NCI-H128 (cell line): ENCODE measurements around the gene SLC49A3.
"Not testable (repeated sequence)": the region's sequence is repeated elsewhere in the genome, so short reads cannot be mapped to it uniquely, and the experiment has no call there.

Experiments used
- DNase-seq: peaks from one replicate; lab custom pipeline; 2025; ENCODE audit not compliant: unreplicated experiment; lab: John Stamatoyannopoulos, UW

Gene SLC49A3

GRCh38 chr4:681736-682451, 7.1 kb downstream of the SLC49A3 start:
- peak; percentile 3 for DNase-seq

DNA sequence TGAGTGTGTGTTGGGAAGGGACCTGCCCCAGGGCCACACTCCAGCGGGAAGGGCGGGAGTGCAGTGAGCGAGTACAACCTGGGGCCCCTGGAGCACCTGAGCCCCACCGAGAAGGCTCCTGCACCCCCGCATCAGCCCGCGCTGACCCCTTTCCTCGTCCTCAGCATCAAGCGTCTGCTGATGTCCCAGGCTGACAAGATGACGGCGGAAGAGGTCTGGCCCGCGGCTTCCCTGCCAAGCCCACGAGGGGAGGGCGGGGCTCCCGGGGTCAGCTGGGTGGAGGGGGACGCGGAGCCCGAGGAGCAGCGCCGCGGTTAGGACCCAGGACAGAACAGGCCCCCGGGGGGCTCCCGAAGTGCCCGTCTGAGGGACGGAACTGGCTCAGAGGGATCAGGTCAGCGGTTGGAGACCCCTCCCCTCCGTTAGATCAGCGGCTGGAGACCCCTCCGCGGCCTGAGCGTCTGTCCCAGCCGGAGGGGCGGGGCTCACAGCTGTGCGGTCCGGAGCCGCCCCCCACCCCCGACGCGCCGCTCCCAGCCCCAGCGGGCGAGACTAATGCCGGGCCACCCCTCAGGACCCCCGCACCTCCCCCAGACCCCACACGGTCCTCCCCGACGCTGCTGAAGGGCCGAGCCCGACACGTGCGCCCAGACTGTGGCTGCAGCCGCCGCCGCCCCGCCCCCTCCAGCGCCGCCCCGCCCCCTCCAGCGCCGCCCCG, 7.9 kb downstream of the SLC49A3 start:
- no peak for DNase-seq

- DNase-seq: no peak
These were observed 8.4 kb downstream of the SLC49A3 start for GRCh38 chr4:680551-680927.

DNA sequence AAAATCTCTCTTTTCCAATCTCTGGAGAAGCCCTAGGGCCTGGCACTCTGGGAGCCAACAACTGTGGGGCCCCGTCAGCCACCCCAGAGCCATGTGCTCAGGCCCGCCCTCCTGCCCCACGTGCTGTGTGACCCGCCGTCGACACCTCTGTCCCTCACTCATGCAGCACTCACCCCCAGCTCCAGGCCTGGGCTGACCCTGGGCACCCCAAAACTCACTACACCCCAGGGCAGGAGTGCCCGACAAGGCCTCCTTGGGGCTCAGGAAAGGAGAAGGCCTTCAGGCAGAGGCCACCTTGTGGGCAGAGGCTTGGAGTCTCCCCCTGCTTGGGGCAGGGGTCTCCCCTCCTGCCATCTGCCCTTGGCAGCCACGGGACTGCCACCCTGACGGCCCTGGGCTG, 8.9 kb downstream of the SLC49A3 start:
- DNase-seq: no peak

GRCh38 chr4:679629-680028, 9.3 kb downstream of the SLC49A3 start:
- no peak for DNase-seq

DNA sequence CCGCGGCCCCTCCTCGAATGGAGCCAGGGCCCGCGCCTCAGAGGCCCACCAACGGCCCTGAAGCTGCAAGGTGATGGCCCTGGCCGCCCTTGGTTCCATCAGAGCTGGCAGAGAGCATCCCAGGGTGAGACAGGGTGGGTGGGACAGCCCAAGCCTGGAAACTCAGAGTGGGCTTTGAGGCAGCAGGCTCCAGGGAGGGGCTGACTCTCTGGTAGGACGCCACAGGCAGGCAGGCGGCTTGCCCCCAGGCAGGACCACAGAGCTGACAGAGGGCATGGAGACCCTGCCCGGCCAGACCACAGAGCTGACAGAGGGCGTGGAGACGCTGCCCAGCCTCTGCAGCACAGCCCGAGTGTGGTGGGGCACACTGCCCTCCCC, 9.9 kb downstream of the SLC49A3 start:
- DNase-seq: no peak

DNA sequence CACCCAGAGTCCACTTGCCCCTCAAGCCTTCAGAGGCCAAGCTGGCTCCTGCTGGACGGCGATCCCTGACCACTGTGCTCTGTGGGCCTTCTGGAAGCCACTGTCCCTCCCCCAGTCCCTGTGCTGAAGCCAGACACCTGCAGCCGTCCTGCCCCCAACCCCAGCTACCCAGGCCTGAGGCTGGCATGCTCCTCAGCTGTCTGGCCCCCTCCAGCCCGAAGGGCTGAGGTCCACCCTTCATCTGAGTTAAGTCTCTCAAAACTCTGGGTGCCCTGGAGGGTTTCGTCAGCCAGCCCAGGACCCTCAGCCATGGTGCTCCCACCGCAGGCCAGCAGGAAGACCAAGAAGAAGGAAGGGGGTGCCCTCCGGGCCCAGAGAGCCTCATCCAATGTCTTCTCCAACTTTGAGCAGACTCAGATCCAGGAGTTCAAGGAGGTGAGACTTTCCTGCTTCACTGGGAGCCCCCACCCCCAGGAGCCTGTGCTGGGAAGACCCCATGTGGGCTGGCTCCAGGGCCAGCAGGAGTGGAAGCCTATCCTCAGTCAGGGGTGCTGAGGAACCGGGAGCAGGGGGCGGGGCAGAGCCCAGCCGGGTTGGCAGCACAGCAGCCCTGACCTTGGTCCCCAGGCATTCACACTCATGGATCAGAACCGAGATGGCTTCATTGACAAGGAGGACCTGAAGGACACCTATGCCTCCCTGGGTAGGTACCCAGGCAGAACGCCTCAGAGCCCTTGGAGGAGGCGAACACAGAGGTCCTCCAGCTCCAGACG, 10.4 kb downstream of the SLC49A3 start:
- DNase-seq: no peak

- DNase-seq: no peak
These were observed 11.3 kb downstream of the SLC49A3 start for GRCh38 chr4:677431-678293.

- DNase-seq: no peak
These were observed 12.1 kb downstream of the SLC49A3 start for GRCh38 chr4:676871-677235.

DNA sequence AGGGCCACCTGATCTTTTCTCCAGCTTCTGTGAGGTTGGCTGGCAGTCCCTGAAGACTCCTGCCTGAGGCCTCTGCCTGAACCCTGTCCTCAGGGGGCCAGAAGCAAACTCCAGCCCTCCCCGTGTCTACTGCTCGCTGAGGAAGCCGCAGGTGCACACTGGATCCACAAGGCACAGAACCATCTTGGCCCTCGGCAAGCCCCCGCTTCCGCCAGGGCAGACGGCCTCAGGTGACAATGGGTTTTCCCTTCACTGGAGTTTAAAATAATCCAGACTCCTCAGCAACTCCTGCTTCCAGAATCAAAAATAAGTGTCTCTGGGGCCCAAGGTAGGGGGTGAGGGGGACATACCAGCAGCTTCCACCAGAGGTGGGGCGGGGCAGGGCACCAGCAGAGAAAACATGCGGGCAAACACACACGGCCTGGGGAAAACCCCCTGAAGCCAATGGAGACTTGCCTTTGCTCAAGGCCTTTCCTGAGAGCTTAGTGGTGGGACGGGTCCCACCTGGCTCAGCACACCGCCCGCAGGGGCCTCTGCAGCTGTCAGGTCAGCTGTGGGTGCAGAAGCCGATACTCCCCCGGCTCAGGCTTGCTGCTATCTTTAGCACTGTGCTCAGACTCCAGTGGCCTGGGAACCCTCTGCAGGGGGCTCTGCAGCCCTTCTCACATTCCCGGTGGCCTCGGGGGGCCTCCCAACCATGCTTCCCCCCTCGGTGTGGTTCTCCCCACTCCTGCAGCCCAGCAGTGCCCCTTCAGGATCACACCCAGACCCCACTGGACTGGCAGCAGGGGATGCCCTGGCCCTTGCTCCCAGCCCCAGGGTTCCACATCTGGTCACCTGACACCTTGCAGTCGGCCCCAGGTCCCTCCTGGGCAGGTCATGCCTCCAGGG, 12.7 kb downstream of the SLC49A3 start:
- no peak for DNase-seq

- DNase-seq: no peak
These were observed 13.7 kb downstream of the SLC49A3 start for GRCh38 chr4:675036-675882.

DNA sequence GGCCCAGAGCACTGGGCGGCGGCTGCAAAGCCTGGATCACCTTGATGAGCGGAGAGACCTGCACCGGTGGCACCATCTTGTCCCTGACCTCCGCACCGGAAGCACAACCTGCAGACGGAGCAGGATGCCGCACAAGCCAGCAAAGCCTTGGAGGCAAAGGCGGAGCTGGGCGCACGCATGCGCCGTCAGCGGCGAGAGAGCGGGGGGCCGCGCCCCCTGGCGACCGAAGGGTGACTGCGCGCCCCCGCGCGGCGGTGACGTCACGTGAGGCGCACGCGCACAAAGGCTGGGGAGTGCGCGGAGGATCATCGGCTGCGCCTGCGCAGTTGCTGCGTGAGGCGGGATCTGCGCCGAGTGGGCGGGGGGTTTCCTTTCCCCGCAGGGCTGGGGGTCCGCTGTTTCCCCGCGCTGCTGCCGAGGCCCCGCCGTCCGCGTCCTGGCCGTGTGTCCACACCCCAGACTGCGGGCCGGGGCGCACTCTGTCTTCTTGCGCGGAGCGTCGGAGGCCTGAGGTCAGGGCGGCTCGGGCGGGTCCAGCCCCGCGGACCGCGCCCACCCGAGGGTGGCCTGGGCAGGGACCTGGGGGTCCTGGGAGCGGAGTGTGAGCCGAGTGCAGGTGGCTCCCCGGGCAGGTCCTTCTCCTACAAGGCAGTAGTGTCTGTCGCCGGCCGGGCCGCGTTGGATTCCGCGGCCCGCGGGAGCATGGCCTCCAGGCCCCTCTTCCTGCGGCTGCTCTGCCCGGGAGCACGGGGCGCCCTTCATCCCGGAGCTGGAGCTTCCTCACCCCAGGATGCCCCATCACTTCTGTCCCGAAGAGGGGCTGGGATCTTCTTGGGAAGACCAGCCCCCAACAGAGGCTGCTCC, 14.5 kb downstream of the SLC49A3 start, which contains the start of the genes ATP5ME and MYL5:
Gene ATP5ME (minus strand): TSS at position 105 of the 864 bp plus-strand sequence. CDS start 29 bp downstream, at position 76.
Gene MYL5 (plus strand): TSS at position 371 of the 864 bp plus-strand sequence. CDS start 3,485 bp downstream, outside the sequence.
- peak; percentile 78 for DNase-seq

GRCh38 chr4:673349-674091, 15.4 kb downstream of the SLC49A3 start:
- no peak for DNase-seq

GRCh38 chr4:671769-672168, 17.2 kb downstream of the SLC49A3 start:
- no peak for DNase-seq

DNA sequence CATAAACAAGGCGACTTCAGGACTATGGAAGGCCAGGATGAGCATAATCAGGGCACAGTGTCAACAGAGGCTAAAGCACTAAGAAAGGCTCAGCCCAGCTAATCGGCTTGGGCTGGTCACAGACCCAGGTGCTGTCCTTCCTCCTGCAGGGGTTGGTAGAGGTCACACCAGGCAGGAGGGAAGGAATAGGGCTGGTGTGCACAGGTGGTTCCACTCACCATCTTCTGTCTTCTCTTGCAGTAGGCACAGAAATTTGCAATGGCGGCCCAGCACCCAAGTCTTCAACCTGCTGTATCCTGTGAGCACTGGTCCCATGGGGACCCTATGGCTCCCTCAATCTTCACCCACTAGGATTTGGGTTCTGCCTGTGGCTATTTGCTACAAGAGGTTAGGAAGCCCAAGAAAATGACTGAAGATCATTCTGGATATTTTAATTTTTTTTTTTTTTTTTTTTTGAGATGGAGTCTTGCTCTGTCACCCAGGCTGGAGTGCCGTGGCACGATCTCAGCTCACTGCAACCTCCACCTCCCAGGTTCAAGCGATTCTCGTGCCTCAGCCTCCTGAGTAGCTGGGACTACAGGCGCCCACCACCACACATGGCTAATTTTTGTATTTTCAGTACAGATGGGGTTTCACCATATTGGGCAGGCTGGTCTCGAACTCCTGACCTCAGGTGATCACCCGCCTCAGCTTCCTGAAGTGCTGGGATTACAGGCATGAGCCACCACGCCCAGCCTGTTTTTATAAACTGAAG, 19.0 kb downstream of the SLC49A3 start:
- DNase-seq: not testable (repeated sequence)

DNA sequence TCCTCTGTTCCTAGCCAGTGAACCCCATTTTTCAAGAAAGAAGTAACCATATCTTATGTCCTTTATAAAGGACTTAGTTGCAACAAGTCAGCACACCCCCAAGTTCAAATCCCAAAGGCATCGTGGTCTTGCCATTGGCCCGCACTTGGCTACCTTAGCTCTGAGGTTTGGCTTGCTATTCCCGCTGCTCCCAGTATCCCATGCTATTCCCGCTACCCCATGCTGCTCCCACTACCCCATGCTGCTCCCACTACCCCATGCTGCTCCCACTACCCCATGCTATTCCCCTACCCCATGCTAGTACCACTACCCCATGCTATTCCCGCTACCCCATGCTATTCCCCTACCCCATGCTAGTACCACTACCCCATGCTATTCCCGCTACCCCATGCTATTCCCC, 20.7 kb downstream of the SLC49A3 start:
- not testable (repeated sequence) for DNase-seq

DNA sequence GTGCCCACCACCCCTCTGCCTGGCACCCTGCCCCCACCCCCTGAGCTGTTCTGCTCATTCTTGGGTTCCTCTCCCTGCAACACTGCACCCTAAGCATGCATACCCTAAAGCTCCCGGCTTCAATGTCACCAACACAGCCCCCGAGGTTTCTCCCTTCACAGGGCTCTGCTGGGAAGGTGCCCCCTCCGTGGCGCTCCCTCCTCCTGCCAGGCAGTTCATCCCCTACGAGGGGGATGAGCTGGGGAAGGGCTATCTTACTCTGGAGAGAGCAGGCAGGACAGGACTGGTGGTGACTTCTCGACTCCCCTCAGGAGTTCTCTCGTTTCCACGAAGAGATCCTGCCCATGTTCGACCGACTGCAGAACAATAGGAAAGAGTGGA, 21.4 kb downstream of the SLC49A3 start:
- no peak for DNase-seq
